Stimulated activated CD4-positive, alpha-beta T cell treated with anti-CD3 and anti-CD28 coated beads, Interleukin-15, amount 100 ng/mL, for 1 hour (primary cell): Measurements from ENCODE around the gene TSHZ1.

Source experiments
- DNase-seq, 2 donors: peaks; one replicate each; pipeline ENCODE4 v3.0.0-alpha.2; 2020; ENCODE audit warnings: low read depth in 1 of 2, low spot score in 1 of 2

Gene TSHZ1, protein sequence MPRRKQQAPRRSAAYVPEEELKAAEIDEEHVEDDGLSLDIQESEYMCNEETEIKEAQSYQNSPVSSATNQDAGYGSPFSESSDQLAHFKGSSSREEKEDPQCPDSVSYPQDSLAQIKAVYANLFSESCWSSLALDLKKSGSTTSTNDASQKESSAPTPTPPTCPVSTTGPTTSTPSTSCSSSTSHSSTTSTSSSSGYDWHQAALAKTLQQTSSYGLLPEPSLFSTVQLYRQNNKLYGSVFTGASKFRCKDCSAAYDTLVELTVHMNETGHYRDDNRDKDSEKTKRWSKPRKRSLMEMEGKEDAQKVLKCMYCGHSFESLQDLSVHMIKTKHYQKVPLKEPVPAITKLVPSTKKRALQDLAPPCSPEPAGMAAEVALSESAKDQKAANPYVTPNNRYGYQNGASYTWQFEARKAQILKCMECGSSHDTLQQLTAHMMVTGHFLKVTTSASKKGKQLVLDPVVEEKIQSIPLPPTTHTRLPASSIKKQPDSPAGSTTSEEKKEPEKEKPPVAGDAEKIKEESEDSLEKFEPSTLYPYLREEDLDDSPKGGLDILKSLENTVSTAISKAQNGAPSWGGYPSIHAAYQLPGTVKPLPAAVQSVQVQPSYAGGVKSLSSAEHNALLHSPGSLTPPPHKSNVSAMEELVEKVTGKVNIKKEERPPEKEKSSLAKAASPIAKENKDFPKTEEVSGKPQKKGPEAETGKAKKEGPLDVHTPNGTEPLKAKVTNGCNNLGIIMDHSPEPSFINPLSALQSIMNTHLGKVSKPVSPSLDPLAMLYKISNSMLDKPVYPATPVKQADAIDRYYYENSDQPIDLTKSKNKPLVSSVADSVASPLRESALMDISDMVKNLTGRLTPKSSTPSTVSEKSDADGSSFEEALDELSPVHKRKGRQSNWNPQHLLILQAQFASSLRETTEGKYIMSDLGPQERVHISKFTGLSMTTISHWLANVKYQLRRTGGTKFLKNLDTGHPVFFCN (N-terminal part only)

DNA sequence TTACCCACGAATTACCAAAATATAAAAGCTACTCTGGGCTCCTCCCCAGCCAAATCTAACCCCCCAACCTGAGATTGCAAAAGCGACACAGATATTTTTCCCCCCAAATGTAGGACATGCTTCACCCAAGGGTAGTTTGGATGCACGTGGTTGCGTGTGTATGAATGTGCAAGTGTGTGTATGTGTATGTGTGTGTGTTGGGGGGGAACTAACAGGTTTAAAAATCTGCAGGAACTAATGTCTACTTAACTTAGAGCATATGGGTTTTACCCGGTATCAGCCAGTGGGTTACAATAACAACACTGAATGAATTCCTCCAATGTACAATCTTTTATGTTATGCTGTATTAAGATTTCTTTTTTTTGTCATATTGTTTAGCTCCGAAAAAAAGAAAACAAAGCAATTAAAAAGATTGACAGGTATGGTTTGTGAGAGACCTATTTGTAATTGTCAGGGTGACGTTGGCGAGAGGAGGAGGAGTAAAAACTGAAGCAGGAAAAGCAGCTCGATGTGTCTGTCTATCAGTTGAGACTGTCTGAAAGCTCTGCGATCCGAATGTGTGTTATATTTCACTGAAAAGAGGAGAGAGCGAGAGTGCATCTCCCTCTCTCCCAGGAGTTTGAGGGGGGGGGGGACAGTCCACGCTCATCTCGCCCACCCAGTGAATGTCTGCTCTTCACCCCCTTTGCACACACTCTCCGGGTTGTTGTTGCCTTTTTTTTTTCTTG, at the start of gene TSHZ1:
Gene TSHZ1 (plus strand): TSS at position 524 of the 728 bp plus-strand sequence. CDS start 1,080 bp downstream, outside the sequence.
- DNase-seq = no peak

DNA sequence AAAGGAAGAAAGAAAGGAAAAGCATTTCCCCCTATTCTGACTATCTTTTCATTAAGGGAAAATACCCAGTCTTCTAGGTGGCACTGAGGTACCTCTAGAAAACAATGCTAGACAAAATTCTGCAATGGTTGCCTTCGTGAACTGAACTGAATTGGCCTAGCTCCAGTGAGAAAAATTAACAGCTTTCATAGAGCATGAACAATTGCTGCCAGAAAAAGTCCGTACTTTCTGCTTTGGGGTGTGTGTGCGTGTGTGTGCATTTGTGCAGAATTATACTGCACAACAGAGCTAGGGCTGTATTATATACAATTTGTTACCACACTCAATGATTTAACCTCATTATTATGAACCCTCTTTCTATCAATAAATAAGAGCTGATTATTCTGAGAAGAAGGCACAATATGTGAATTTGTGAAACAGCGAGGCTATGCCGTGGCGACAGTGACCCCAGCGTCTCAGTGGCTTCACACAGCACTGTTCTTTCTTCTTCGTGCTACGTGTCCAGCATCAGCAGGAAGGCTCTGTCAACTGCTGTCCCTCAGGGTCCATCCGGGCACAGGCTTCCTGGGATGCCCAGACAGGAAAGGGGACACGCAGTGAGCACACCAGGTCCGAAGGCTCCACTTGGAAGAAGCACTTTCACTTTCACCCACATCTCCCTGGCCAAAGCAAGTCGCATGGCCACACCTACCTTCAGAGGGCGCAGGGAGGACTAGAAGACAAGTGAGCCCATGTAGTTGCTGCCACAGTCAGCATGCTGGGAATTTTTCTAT, 49.2 kb upstream of the TSHZ1 start:
- no peak for DNase-seq

DNA sequence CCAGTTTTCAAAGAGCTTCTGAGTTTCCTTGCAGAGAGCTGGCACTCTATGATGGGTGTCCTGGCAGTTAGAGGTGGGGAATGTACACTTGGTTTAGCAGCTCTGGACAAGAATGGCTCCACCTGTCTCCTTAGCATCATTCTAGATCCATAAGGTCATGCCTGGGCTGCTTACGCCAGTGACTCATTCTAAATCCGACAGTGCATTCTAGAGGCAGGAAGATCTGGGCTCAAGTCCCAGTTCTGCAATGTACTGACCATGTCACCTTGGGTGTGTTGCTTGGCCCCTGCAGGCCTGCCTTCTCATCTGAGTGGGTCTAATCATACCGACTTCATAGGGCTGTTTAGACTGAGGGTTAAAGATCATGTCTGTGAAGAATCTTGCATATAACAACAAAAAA, 48.1 kb upstream of the TSHZ1 start:
- no peak for DNase-seq

DNA sequence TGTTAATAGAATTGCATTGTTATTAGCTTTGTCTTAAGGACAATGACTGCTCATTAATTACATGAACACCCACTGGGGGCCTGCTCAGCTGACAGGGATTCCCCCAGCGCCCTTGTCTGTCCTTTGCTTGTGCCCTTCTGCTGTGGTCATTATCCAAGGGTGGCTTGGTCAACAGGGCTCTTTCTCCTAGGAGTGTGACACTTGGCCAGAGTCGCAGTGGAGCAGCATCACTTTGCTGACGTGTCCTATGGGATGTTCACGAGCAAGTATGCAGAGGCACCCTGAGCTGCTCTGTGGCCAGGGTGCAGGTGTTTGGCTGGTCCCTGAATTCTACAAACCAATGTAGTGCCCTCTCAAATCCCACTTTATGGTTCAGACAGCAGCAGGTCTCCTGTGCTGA, 47.6 kb upstream of the TSHZ1 start:
- DNase-seq = no peak

DNA sequence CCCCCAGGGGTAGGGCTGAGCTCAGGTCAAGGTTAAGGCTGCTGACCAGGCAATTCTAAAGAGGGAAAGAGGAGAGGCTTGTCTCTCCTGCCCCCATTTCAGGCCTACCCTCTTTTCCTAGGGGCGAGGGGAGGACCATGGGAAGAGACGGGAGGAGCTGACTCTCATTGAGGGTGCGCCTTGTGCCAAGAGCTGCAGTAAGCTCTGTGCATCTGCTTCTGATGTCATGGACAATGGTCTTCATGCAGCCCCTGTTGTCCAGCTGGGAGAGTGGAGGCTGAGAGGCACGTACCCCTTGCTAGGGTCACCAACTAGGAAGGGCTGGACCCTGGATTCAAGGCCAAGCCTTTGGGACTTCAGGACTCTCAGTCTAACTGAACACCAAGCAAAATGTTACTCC, 46.9 kb upstream of the TSHZ1 start:
- DNase-seq = no peak

DNA sequence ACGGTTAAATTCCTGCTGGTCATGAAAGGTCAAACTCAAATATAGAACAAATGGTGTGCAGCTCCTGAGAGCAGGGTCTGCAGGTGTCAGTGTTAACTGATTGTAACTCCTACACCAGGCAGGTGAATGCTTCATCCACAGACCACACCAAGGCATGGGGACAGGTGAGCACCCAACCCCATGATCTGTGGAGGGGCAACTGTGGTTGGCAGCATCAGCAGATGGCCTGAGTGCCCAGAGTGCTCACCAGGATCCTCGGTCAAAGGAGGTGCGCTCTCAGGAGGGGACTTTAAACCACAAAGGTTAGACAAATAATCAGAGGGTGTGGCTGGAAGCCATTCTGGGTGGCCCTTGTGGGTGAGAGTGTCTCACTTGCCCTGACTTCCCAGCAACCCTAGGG, 46.1 kb upstream of the TSHZ1 start:
- DNase-seq = no peak

DNA sequence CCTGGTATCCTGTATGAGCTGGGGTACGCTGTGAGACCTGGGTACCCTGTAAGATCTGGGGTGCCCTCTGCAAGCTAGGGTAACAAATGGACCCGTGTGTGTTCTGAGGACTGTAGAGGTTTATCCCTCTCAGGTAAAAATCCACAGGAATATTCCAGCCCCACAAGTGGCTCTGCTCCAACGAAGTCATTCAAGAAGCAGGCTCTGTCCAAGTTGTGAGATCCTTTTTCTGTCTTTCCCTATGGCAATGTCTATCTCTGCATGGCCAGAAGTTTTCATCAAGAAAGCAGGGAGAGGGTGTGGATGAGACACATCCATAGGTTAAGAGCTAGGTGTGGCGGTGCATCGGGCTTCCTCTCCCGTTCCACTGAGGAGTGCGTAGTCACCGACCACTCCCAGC, 44.7 kb upstream of the TSHZ1 start:
- no peak for DNase-seq

DNA sequence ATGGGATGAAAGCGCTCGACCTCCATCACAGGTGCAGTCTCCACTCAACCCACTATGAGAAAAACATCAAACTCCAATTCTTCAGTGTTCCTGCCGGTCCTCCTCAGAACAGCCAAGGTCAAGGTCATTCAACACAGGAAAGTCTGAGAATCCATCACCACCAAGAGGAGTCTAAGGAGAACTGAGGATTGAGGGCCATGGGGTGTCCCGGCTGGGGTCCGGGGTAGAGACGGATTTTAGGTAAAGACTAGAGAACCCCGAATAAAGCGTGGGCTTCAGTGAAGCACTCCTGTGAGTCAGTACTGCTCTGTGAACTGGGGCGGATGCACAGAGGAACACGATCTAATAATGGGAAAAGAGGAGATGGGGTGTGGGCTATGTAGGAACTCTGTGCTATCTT, 43.5 kb upstream of the TSHZ1 start:
- no peak for DNase-seq

DNA sequence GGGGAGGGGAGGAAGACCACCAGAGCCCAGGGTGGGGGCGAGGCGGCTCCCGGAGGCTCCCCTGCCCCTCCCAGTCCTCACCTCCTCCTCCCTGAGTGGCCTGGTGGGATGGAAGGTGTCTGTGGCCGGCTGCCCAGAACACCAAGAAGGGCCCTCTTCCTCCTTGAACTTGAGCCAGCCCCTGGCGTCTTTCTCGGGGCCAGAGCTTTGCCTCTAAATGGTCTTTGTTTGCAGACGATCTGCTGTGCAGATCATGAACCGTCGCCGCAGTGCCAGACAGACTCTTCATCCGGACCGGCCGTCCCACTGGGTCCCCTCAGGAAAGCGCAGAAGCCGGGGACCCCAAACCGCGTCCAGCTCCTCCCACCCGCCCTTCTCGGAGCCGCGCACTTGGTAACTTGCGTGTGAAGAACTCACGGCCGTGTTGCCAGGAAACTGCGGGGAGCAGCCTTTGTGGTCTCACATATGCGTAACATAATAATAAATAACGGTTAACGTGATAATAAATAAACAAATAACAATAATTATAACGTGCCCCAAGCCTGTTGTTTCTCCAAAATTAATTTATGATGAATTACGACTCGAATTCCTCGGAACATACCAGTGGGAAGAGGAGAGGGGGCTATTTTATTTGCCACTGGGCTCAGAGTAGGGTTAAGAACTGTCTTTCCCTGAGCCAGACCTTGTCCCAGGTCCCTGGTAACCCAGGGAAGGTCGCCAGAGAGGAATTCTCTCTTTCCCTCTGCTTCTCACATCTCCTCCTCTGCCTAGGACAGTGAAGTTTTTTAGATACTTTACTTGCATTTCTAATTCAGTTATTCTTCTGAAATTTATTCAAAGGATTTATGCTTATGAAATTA, 42.6 kb upstream of the TSHZ1 start:
- no peak for DNase-seq

DNA sequence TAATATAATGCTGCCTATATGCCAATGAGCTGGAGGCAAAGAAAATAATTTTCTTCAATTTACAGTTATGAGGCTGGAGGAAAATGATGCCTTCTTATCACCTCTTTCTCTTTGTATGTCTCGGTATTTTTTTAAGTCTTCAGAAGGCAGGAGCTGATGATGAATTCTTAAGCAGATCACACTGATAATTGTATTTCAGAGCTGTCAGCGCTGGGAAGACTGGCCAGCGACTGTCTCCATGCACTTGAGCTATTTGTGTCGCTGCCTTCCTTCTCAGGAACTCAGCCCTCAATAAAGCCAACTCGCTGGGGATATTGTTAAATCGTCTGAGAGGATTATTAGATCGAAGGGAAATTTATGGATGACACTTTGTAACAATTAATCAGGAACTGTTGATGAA, 42.0 kb upstream of the TSHZ1 start:
- DNase-seq = no peak

DNA sequence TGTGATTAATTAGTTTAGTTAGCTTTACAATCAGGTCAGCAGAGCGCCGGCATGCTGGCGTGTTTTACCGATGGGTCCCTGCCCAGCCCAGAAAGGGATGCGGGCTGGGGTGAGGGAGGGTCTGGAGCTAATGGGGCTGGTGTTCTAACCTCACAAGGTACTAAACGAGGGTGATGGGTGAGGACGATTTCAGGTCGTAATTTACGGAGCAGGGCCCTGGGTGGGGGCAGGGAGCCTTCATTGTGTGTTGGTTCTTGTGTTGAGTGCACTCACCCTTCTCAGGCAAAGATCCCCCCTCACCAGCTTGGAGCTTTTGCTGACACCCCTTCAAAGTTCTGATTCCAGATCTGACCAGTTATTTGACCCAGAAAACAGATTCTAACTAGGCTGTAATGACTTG, 41.2 kb upstream of the TSHZ1 start:
- DNase-seq = no peak

DNA sequence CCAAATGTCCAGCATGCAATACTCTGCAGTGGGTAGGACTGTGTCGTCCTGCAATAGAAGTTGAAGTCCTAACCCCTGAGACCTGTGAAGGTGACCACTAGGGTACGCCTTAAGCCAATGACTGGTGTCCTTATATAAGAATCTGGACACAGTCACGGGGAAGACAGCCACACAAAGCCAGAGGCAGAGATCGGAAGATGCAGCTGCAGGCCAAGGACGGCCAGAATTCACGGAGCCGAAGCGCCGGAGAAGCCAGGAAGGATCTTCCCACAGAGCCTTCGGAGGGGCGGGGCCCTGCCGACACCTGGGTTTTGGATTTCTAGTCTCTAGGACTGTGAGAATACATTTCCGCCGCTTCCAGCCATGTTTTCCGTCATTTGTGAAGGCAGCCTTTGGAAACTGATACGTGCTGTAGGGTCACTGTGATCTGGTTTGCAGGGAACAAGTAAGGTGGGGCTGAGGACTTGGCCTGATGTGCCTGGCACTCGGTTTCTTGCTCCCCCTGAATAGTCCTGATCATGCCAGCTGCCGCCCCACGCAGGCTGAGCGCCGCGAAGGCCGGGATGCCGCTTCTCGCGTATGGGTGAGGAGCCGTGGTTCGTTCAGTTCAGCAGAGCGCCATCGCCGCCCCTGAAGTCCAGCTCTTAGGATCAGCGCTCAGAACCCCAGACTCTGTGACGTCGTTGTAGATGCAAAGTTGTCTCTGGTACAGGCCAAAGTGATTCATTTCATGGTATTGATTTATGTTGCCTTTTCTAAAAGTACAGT, 40.4 kb upstream of the TSHZ1 start:
- no peak for DNase-seq

DNA sequence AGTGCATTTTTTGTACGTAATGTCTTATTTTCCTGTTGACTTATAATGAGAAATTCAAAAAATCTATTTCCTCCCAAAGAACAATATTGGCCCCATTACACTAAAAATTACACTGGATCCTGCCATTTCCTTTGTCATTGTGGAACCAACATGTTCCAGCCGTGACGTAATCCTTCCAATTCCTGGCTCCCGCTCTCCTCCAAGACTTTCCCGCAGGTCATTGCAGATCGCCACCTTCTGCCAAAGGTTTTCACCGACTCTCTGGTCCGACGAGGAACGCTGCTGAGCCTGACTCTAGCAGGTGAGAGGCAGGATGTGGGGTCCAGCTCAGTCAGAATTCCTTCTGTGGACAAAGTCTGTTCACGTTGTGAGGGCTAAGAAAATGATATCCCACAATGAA, 39.7 kb upstream of the TSHZ1 start:
- DNase-seq = no peak

DNA sequence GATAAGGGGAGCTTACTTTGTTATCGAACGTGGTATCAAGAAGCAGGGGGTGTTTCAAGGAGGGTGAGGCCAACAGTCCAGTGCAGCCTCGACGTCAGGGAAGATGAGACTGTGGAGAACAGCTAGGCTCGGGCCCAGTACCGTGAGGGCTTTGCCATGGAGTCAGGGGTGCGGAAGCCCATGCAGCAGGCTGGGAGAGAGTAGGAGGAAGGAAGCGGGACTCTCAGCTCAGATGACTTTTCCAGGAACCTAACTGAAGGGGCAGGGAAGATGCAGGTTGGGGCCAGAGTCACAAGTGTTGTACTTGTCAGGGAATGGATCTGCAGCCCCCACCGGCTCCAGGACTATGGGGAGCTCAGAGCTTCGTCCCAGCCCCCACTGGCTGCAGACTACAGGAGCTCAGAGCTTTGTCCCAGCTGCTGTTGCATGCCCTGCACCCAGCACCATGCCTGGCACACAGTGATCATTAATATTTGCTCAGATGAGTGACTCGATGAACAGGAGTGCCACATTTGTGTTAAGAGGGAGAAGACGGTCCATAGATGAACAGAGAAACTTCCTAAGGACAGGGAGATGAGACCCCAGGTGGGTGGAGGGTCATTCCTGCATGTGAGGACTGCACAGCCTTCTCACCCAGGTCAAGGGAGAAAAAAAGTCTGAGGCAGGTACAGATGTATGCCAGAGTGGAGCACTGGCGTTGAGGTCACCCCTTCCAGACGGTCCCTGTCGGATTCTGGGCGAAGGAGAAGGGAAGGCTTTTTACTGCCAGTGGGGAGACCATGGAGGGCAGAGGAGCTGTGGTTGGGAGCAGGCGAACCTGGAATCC, 38.1 kb upstream of the TSHZ1 start:
- no peak for DNase-seq

DNA sequence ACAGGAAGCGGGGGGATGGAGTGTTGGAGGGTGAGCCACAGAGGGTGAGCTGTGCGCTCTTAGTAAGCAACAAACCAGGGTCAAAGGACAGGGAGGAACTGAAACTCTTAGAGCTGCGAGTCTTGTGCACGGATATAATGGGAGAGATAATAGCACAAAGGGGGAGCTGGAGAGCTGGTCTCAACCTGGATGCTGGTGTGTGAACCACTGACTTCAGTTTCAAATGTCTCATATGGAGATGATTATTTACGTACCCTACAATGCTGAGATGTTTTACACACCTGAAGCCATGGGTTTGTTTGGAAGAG, 37.5 kb upstream of the TSHZ1 start:
- DNase-seq = no peak

DNA sequence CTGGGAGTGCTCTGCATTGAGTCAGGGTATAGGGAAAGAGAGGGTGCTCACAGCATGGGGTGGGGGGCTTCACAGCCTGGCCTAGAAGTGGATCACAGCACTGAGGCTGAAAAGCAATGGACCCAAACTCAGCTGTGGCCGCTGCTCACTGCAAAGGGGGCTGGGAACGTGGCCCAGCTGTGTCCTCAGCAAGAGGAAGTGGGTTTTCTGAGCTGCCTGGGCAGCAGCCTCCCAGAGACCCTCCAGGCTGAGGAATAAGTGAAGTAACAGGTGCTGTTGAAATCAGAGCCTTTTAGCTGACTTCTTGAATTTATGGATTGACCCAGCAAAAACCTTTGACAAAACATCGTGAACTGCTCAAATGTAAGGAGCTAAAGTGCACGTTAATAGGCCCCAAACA, 36.9 kb upstream of the TSHZ1 start:
- DNase-seq = no peak

DNA sequence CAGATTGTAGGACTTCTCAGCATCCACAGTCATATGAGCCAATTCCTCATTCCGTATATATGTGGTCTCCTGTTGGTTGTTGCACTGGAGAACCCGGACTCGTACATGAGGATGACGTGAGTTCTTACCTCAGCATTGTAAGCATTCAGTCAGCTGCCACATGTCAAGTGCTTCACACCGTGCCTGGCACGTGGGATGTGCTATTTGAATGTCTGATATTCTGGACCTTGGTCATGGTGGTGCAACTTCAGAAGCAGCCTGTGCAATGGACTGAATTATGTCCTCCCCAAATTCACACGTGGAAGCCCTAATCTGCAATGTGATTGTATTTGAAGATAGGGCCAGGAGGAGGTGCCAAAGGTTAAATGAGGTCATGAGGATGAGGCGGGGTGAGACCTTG, 33.7 kb upstream of the TSHZ1 start:
- DNase-seq = no peak

DNA sequence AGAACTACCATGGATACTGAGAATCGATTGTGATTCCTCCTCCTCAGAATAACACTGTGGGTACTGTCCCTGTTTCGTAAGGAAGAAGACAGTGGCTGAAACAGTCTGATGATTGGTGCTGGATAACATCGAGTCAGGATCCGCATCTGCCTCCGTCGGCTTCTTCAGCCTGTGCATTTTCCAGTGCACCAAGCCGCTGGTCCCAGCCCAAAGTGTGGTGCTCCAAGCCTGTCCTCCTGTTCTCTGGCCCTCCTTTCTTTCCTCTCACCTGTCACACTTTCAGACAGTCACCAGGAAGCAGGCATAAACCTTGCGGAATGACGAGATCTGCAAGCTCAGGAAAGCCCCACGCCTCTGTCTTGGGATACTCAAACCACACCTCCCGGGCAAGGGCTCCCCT, 32.2 kb upstream of the TSHZ1 start:
- DNase-seq = no peak
